GM21576 (cell line): Measurements from ENCODE around the gene MOGAT3.

ENCODE experiments used
- ATAC-seq: cut with Tn5 transposase; IDR thresholded peaks from one replicate; pipeline ENCODE4 v1.9.1; 2021; ENCODE audit warnings: mild to moderate bottlenecking, moderate library complexity; ENCODE audit not compliant: unreplicated experiment

Gene MOGAT3

GRCh38 chr7:101233907-101234547 is 33.2 kb upstream of the MOGAT3 start:
- no peak for ATAC-seq

- ATAC-seq: no peak
Measured at GRCh38 chr7:101232141-101232850, 31.5 kb upstream of the MOGAT3 start.

GRCh38 chr7:101231644-101232043 is 30.8 kb upstream of the MOGAT3 start:
- no peak for ATAC-seq

GRCh38 chr7:101226721-101227120 is 25.9 kb upstream of the MOGAT3 start:
- no peak for ATAC-seq

- no peak for ATAC-seq
Measured at GRCh38 chr7:101225650-101226049, 24.8 kb upstream of the MOGAT3 start.

- no peak for ATAC-seq
Measured at GRCh38 chr7:101223528-101223927, 22.7 kb upstream of the MOGAT3 start.

- ATAC-seq: no peak
Measured at GRCh38 chr7:101222275-101222830, 21.5 kb upstream of the MOGAT3 start.

- ATAC-seq: no peak
Measured at GRCh38 chr7:101220295-101220694, 19.5 kb upstream of the MOGAT3 start.

GRCh38 chr7:101218236-101219125 is 17.6 kb upstream of the MOGAT3 start:
- ATAC-seq: no peak

- ATAC-seq: peak; percentile 58
Measured at GRCh38 chr7:101217388-101218235, 16.8 kb upstream of the MOGAT3 start, which contains the start of the genes PLOD3 and ZNHIT1. Gene PLOD3, minus strand, starts transcription at chr7:101217581. Its CDS starts 307 bp downstream, at chr7:101217274. Gene ZNHIT1, plus strand, starts transcription at chr7:101218165. Its CDS starts 31 bp downstream, at chr7:101218196.

- ATAC-seq: peak; percentile 31
Measured at GRCh38 chr7:101216860-101217387, 16.1 kb upstream of the MOGAT3 start.

GRCh38 chr7:101216001-101216859 is 15.4 kb upstream of the MOGAT3 start:
- no peak for ATAC-seq

GRCh38 chr7:101212014-101212413 is 11.2 kb upstream of the MOGAT3 start:
- no peak for ATAC-seq

GRCh38 chr7:101211501-101211900 is 10.7 kb upstream of the MOGAT3 start:
- no peak for ATAC-seq

GRCh38 chr7:101210143-101210542 is 9.3 kb upstream of the MOGAT3 start:
- ATAC-seq: no peak

- no peak for ATAC-seq
Measured at GRCh38 chr7:101208794-101209193, 8.0 kb upstream of the MOGAT3 start.

- no peak for ATAC-seq
Measured at GRCh38 chr7:101207459-101207858, 6.6 kb upstream of the MOGAT3 start.

GRCh38 chr7:101206665-101207042 is 5.8 kb upstream of the MOGAT3 start:
- no peak for ATAC-seq
